ENCODE results near the gene ESPNL.

Gene ESPNL

DNA sequence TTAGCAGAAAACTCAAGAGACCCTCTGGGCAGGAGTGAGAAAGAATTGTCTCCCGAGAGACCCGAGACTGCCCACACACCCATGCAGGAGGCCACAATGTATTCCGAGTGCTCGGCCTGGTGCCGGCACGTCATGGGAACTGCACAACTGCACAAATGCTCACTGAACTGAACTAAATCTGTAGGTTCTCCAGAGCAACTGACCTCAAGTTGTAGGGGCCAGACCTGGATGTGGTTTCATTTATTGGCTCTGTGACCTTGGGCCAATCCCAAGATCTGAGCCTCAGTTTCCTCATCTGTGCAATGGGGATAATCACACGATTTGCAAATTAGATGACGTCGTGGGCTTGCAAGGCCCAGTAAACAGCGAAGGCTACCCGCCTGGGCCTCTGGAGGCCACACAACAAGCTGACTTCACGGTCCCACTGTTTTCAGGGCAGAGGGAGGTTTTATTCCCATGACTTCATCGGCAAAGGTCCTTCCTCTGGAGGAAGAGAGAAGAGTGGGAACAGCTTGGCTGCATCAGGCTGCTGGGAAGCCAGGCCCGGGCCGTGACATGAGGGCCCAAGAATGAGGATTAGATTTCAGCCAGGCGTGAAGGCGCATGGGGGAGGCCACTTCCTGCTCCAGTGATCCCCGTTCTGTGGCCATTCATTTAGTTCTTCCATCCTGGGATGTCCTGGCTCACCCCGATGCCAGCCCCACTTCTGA, 55.1 kb downstream of the ESPNL start:
- Histone ChIP-seq H3K79me2 (ENCODE audit: insufficient read depth, low read length) (no peaks in the 10 kb centered on the region), H3K4me1 (ENCODE audit: insufficient read depth, low read length) (no peaks in the 10 kb centered on the region), H3K27me3 (ENCODE audit: insufficient read depth, low read length, poor library complexity) (no peaks in the 10 kb centered on the region), H2AFZ (ENCODE audit: low read depth, low read length) (no peak overlapping the region), H3K27ac (ENCODE audit: low read length) (no peak overlapping the region), H3K9me3 (ENCODE audit: insufficient read depth, low read length, severe bottlenecking) (no peaks in the 10 kb centered on the region), H4K20me1 (ENCODE audit: insufficient read depth, low read length) (no peaks in the 10 kb centered on the region), H3K4me3 (ENCODE audit: low read depth in 1 of 2, low read length in 2 of 2) (no peak overlapping the region), H3K36me3 (ENCODE audit: insufficient read depth, low read length) (no peaks in the 10 kb centered on the region), H3K9ac (ENCODE audit: low read depth, low read length) (no peak overlapping the region), H3K4me2 (ENCODE audit: insufficient read depth, low read length) (no peak overlapping the region)
- DNase-seq (no peak), ATAC-seq (ENCODE audit: insufficient read depth, low read depth) (no peak)
- TF ChIP-seq, protein P1, sequence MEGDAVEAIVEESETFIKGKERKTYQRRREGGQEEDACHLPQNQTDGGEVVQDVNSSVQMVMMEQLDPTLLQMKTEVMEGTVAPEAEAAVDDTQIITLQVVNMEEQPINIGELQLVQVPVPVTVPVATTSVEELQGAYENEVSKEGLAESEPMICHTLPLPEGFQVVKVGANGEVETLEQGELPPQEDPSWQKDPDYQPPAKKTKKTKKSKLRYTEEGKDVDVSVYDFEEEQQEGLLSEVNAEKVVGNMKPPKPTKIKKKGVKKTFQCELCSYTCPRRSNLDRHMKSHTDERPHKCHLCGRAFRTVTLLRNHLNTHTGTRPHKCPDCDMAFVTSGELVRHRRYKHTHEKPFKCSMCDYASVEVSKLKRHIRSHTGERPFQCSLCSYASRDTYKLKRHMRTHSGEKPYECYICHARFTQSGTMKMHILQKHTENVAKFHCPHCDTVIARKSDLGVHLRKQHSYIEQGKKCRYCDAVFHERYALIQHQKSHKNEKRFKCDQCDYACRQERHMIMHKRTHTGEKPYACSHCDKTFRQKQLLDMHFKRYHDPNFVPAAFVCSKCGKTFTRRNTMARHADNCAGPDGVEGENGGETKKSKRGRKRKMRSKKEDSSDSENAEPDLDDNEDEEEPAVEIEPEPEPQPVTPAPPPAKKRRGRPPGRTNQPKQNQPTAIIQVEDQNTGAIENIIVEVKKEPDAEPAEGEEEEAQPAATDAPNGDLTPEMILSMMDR (IDR thresholded peaks at IDR 0.05; ENCODE audit: borderline replicate concordance, extremely low read depth, low read length, poor library complexity, severe bottlenecking), result no peak
- no peak for TF ChIP-seq EZH2 (IDR thresholded peaks at IDR 0.05; ENCODE audit: borderline replicate concordance, low read depth, low read length, severe bottlenecking)

DNA sequence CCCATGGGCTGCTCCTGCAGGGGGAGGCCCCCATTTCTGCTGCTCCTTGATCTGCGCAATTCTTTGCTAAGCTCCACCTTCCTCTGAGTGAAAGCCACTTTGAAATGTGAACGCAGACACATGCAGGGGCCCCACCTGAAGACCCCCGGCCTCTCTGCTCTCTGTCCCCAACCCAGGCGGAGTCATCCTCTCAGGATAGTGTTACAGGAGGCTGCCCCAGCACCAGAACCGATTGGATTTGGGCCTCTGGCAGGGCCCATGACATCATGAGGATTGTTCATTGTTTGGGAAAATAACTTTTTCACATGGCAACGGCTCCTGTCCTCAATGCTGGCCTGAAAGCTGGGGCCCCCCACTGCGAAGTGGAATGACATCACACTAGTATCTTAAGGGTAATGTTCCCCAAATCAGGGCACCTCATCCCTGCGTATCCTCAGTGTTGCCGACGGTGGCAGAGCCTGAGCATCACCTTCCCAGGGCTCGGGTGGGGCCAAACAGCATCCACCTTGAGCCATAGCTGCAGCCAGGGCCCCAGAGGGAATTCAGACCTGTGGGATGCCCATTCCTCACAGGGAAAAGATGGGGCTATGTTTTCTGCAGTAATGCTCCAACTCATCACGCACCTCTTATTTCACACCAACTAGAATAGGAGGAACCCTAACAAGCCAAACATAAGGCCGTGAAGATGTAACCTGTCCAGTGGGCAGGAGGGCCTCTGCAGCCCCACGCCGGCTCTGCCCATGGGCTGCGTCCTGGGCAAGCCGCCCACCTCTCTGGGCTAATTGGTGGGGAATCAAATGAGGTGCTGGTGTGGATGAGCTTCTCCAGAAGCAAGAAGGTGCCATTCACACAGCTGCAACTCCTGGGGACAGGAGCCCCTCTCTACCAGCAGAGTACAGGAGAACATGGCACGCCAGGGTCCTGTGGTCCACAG, 55.9 kb downstream of the ESPNL start:
- no peaks in the 10 kb centered on the region for H3K9me3 ChIP-seq (ENCODE audit: insufficient read depth, low read length, severe bottlenecking)
- TF ChIP-seq EZH2 (IDR thresholded peaks at IDR 0.05; ENCODE audit: borderline replicate concordance, low read depth, low read length, severe bottlenecking), result no peak
- TF ChIP-seq, protein P1 (IDR thresholded peaks at IDR 0.05; ENCODE audit: borderline replicate concordance, extremely low read depth, low read length, poor library complexity, severe bottlenecking), result no peak
- H3K9ac ChIP-seq (ENCODE audit: low read depth, low read length), result no peak overlapping the region
- no peaks in the 10 kb centered on the region for H3K27me3 ChIP-seq (ENCODE audit: insufficient read depth, low read length, poor library complexity)
- DNase-seq (no peak), ATAC-seq (ENCODE audit: insufficient read depth, low read depth) (no peak)
- no peaks in the 10 kb centered on the region for H4K20me1 ChIP-seq (ENCODE audit: insufficient read depth, low read length)
- H3K36me3 ChIP-seq (ENCODE audit: insufficient read depth, low read length), result no peaks in the 10 kb centered on the region
- no peaks in the 10 kb centered on the region for H3K4me1 ChIP-seq (ENCODE audit: insufficient read depth, low read length)
- no peak overlapping the region for H3K27ac ChIP-seq (ENCODE audit: low read length)
- H2AFZ ChIP-seq (ENCODE audit: low read depth, low read length), result no peak overlapping the region
- no peak overlapping the region for H3K4me3 ChIP-seq (ENCODE audit: low read depth in 1 of 2, low read length in 2 of 2)
- H3K79me2 ChIP-seq (ENCODE audit: insufficient read depth, low read length), result no peaks in the 10 kb centered on the region
- H3K4me2 ChIP-seq (ENCODE audit: insufficient read depth, low read length), result no peak overlapping the region

DNA sequence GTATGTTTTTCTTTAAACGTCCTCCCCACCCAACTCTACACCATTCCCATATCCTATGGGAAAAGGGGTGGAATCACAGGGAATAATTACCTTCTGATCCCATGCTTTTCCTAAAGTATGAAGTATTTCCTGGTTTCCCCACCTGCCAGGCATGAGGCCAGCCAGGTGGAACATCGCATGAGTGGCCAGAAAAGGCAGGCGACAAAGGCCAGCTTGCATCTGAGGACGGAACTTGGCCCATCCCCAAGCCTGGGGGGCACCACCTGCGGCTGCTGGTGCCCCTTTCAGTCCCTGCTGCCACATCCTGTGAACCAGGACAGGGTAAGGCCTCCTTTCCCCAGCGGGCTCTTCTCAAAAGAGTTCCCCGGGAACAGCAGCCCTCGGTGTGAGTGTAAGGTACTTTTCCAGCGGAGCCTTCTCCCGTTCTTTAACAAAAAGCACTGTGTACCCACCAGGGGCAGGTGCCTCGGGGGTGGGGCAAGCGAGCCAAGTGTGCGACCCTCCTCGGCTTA, 57.4 kb downstream of the ESPNL start:
- H3K9me3 ChIP-seq (ENCODE audit: insufficient read depth, low read length, severe bottlenecking), result no peaks in the 10 kb centered on the region
- H3K36me3 ChIP-seq (ENCODE audit: insufficient read depth, low read length), result no peaks in the 10 kb centered on the region
- no peak for ATAC-seq (ENCODE audit: insufficient read depth, low read depth)
- no peak for DNase-seq
- H3K27ac ChIP-seq (ENCODE audit: low read length), result no peak overlapping the region
- no peaks in the 10 kb centered on the region for H3K4me1 ChIP-seq (ENCODE audit: insufficient read depth, low read length)
- no peaks in the 10 kb centered on the region for H4K20me1 ChIP-seq (ENCODE audit: insufficient read depth, low read length)
- no peak overlapping the region for H3K4me2 ChIP-seq (ENCODE audit: insufficient read depth, low read length)
- TF ChIP-seq, protein P1 (IDR thresholded peaks at IDR 0.05; ENCODE audit: borderline replicate concordance, extremely low read depth, low read length, poor library complexity, severe bottlenecking), result no peak
- TF ChIP-seq EZH2 (IDR thresholded peaks at IDR 0.05; ENCODE audit: borderline replicate concordance, low read depth, low read length, severe bottlenecking), result no peak
- H3K79me2 ChIP-seq (ENCODE audit: insufficient read depth, low read length), result no peaks in the 10 kb centered on the region
- no peak overlapping the region for H2AFZ ChIP-seq (ENCODE audit: low read depth, low read length)
- no peaks in the 10 kb centered on the region for H3K27me3 ChIP-seq (ENCODE audit: insufficient read depth, low read length, poor library complexity)
- no peak overlapping the region for H3K4me3 ChIP-seq (ENCODE audit: low read depth in 1 of 2, low read length in 2 of 2)
- H3K9ac ChIP-seq (ENCODE audit: low read depth, low read length), result no peak overlapping the region

Measured in DND-41 (cell line).